Measurements from ENCODE around the gene BCL2. TPM values are rescaled to one million over a fixed set of nuclear protein-coding genes. Genes with fewer than 3 reads are reported as not detected.

Gene BCL2
- total and polyA plus RNA-seq, 2 experiments from 2014 or later: 0.02 to 0.98 TPM

DNA sequence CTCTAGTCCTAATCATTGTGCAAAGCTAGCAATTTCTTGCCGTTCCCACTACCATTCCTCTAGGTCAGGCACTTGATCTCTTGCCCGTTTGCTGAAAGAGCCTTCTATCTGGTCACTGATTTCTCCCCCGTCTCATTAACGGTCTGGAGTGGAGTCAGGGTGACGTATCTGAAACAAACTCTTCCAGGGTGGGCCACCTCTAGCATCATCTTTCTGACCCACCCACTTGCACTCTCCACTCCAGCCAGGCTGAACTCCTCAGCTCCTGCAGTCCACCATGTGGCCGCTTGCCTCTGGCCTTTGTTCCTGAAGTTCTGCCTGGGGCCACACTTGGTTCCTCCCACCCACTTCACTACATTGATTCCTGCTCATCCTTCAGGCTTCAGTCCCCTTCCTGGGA, 13.3 kb downstream of the BCL2 start:
- no peaks in the 10 kb centered on the region for H3K9me3 ChIP-seq (ENCODE audit: low read depth)
- TF ChIP-seq, protein P1, sequence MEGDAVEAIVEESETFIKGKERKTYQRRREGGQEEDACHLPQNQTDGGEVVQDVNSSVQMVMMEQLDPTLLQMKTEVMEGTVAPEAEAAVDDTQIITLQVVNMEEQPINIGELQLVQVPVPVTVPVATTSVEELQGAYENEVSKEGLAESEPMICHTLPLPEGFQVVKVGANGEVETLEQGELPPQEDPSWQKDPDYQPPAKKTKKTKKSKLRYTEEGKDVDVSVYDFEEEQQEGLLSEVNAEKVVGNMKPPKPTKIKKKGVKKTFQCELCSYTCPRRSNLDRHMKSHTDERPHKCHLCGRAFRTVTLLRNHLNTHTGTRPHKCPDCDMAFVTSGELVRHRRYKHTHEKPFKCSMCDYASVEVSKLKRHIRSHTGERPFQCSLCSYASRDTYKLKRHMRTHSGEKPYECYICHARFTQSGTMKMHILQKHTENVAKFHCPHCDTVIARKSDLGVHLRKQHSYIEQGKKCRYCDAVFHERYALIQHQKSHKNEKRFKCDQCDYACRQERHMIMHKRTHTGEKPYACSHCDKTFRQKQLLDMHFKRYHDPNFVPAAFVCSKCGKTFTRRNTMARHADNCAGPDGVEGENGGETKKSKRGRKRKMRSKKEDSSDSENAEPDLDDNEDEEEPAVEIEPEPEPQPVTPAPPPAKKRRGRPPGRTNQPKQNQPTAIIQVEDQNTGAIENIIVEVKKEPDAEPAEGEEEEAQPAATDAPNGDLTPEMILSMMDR (IDR thresholded peaks at IDR 0.05; ENCODE audit: low read depth, low read length): no peak

DNA sequence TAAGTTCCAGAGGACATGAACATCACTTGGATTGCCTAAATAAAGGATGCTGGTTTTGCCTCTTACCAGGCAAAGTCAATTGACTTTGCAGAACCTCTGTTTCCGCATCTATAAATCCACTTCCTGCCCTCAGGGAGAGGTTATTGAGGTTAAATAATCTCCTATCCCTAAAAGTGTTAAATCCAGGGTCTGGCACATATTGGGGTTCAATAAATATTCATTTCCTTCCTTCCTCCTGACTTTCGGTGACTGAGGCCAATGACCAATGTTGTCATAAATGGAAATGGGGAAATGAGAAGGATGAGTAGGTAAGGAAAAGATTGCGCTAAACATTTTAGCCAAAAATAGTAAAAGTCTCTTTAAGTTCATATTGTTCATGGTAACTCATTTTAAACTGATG, 16.0 kb downstream of the BCL2 start:
- DNase-seq (ENCODE audit: low read depth in 1 of 2, low spot score in 1 of 2): no peak
- Histone ChIP-seq H3K4me1 (ENCODE audit: low read depth) (no peaks in the 10 kb centered on the region), H3K36me3 (no peaks in the 10 kb centered on the region), H3K27me3 (no peaks in the 10 kb centered on the region), H3K4me3 (no peak overlapping the region), H3K9me3 (ENCODE audit: low read depth) (no peaks in the 10 kb centered on the region), H3K27ac (no peak overlapping the region)
- TF ChIP-seq, protein P1 (IDR thresholded peaks at IDR 0.05; ENCODE audit: low read depth, low read length): no peak

More for the DNA sequence above, 13.3 kb downstream of the BCL2 start:
- Histone ChIP-seq H3K4me3 (no peak overlapping the region), H3K27ac (no peak overlapping the region), H3K27me3 (no peaks in the 10 kb centered on the region), H3K4me1 (ENCODE audit: low read depth) (no peaks in the 10 kb centered on the region), H3K36me3 (no peaks in the 10 kb centered on the region)
- no peak for DNase-seq (ENCODE audit: low read depth in 1 of 2, low spot score in 1 of 2)

DNA sequence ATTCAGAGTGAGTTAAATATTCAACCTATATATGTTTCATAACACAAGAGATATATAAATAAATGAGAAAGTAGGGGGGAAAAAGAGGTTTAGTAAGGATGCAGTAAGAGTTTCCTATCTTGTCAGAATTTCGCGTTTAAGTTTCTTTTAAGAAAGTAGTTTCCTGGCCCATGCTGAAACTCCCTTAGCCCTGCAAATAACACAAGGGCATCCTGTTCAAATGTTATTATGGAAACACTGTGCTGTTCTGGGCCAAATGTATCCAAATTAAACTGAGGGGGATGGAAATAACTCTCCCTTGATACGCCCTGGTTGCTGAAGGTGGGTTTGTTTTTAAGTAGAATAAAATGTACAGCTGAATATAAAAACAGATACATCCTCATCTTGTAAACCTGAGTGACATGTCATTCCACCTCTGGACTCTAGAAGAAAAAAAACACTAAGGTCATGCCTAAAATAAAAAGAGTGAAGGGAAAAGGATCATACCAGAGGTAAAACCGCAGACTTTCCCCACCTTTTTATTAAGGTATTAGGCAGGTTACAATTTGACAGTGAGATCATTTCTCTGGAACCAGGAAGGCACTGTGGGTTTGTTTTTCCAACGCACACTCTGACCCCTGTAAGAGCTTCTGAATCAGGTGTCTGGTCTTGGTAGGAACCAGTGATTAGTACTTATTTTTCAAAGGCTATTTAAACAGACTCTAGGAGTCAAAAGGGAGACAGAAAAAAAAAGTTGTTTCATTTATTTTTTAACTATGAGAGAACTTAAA, 16.7 kb downstream of the BCL2 start:
- no peaks in the 10 kb centered on the region for H3K9me3 ChIP-seq (ENCODE audit: low read depth)
- no peaks in the 10 kb centered on the region for H3K36me3 ChIP-seq
- H3K4me1 ChIP-seq (ENCODE audit: low read depth): no peaks in the 10 kb centered on the region
- TF ChIP-seq, protein P1 (IDR thresholded peaks at IDR 0.05; ENCODE audit: low read depth, low read length): no peak
- no peak overlapping the region for H3K4me3 ChIP-seq
- no peak for DNase-seq (ENCODE audit: low read depth in 1 of 2, low spot score in 1 of 2)
- no peak overlapping the region for H3K27ac ChIP-seq
- no peaks in the 10 kb centered on the region for H3K27me3 ChIP-seq

DNA sequence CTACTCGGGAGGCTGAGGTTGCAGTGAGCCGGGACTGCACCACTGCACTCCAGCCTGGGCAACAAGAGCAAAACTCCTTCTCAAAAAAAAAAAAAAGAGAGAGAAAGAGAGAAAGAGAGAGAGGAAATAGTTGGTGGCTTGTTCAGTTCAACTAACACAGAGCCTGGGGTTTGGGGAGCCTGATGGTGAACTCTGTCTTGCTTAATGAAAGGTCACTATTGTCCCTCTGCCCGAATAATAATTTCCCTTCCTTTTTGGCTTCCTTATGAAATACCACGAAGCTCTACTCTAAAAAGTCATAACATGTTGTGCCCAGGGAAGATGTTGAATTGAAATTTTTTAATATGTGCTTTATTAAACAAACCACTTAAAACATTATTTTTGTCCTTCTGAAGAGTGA, 17.3 kb downstream of the BCL2 start:
- Histone ChIP-seq H3K27ac (no peak overlapping the region), H3K9me3 (ENCODE audit: low read depth) (no peaks in the 10 kb centered on the region), H3K27me3 (no peaks in the 10 kb centered on the region), H3K4me3 (no peak overlapping the region), H3K4me1 (ENCODE audit: low read depth) (no peaks in the 10 kb centered on the region), H3K36me3 (no peaks in the 10 kb centered on the region)
- TF ChIP-seq, protein P1 (IDR thresholded peaks at IDR 0.05; ENCODE audit: low read depth, low read length): no peak
- no peak for DNase-seq (ENCODE audit: low read depth in 1 of 2, low spot score in 1 of 2)

DNA sequence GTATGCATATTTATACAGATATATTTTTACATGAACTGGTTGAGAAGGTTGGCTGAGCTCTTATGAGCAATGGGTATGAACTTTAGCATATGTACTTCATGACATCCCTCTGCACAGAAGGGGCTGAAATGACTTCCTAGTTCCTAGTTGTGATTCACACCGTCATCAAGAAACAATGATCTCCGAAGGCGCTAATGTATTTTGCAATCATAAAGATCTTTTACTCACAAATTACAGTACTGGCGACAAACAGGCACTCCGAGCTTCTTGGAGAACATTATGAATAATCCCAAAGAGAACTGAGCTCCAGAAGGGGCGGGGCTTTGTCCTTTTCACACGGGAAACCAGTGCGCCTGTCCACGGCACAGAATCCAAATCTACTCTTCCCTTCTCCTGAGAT, 18.1 kb downstream of the BCL2 start:
- TF ChIP-seq, protein P1 (IDR thresholded peaks at IDR 0.05; ENCODE audit: low read depth, low read length): no peak
- Histone ChIP-seq H3K9me3 (ENCODE audit: low read depth) (no peaks in the 10 kb centered on the region), H3K4me3 (no peak overlapping the region), H3K27ac (no peak overlapping the region), H3K4me1 (ENCODE audit: low read depth) (no peaks in the 10 kb centered on the region), H3K27me3 (no peaks in the 10 kb centered on the region), H3K36me3 (no peaks in the 10 kb centered on the region)
- DNase-seq (ENCODE audit: low read depth in 1 of 2, low spot score in 1 of 2): peak in 1 of 2 donors; percentile 27

All from cardiac muscle cell (in vitro differentiated cells and primary cell).